GM12892 (cell line): Measurements from ENCODE around the gene DPF3.

Source experiments
- DNase-seq: peaks from one replicate; pipeline ENCODE4 v3.0.0; 2011; ENCODE audit not compliant: insufficient read length
- FAIRE-seq: peaks from 2 replicates; lab custom pipeline; 2011; peaks lifted over from hg19 to GRCh38; lab: Jason Lieb, UNC
- POLR2A ChIP-seq: IDR thresholded peaks from 2 replicates; pipeline ENCODE4 v1.6.1; 2011; ENCODE audit warnings: low read depth, low read length, control low read depth
- POLR2AphosphoS5 ChIP-seq: IDR thresholded peaks from 2 replicates; pipeline ENCODE4 v1.6.1; 2011; ENCODE audit warnings: low read depth, low read length, control low read depth
- TAF1 ChIP-seq: IDR thresholded peaks from 2 replicates; pipeline ENCODE4 v1.6.1; 2011; ENCODE audit warnings: low read depth, mild to moderate bottlenecking, control low read depth, low read length, borderline replicate concordance

Gene DPF3

GRCh38 chr14:72645706-72646105 lies 248.2 kb downstream of the DPF3 start:
- FAIRE-seq, result no peak
- TF ChIP-seq POLR2AphosphoS5 (no peak), POLR2A (no peak), TAF1 (no peak)
- no peak for DNase-seq

GRCh38 chr14:72644758-72645489 lies 249.0 kb downstream of the DPF3 start:
- DNase-seq (no peak), FAIRE-seq (no peak)
- TF ChIP-seq POLR2A (no peak), TAF1 (no peak), POLR2AphosphoS5 (no peak)

- DNase-seq, result no peak
- TF ChIP-seq TAF1, result no peak
- no peak for TF ChIP-seq POLR2A
- no peak for TF ChIP-seq POLR2AphosphoS5
- FAIRE-seq, result no peak
These were observed 249.9 kb downstream of the DPF3 start for GRCh38 chr14:72644038-72644437.

- TF ChIP-seq POLR2A (no peak), POLR2AphosphoS5 (no peak), TAF1 (no peak)
- FAIRE-seq, result no peak
- DNase-seq, result no peak
These were observed 250.5 kb downstream of the DPF3 start for GRCh38 chr14:72643317-72643801.

GRCh38 chr14:72640911-72641485 lies 252.9 kb downstream of the DPF3 start:
- FAIRE-seq (no peak), DNase-seq (no peak)
- TF ChIP-seq POLR2A (no peak), POLR2AphosphoS5 (no peak), TAF1 (no peak)

- DNase-seq (no peak), FAIRE-seq (no peak)
These were observed 255.9 kb downstream of the DPF3 start for GRCh38 chr14:72638021-72638420.

GRCh38 chr14:72636871-72637270 lies 257.0 kb downstream of the DPF3 start:
- DNase-seq, result no peak
- TF ChIP-seq TAF1 (no peak), POLR2AphosphoS5 (no peak), POLR2A (no peak)
- no peak for FAIRE-seq

More at GRCh38 chr14:72638021-72638420, 255.9 kb downstream of the DPF3 start:
- TF ChIP-seq POLR2A, result no peak
- TF ChIP-seq POLR2AphosphoS5, result no peak
- no peak for TF ChIP-seq TAF1

- FAIRE-seq (no peak), DNase-seq (no peak)
- TF ChIP-seq POLR2A (no peak), POLR2AphosphoS5 (no peak), TAF1 (no peak)
These were observed 257.8 kb downstream of the DPF3 start for GRCh38 chr14:72636094-72636493.

- no peak for DNase-seq
- peak; percentile 86 for FAIRE-seq
- TF ChIP-seq POLR2AphosphoS5 (no peak), TAF1 (no peak), POLR2A (no peak)
These were observed 258.9 kb downstream of the DPF3 start for GRCh38 chr14:72634691-72635616.

GRCh38 chr14:72633551-72633950 lies 260.4 kb downstream of the DPF3 start:
- FAIRE-seq (no peak), DNase-seq (no peak)
- TF ChIP-seq TAF1 (no peak), POLR2AphosphoS5 (no peak), POLR2A (no peak)

GRCh38 chr14:72632727-72633126 lies 261.2 kb downstream of the DPF3 start:
- TF ChIP-seq POLR2AphosphoS5 (no peak), TAF1 (no peak), POLR2A (no peak)
- no peak for FAIRE-seq

More at GRCh38 chr14:72632727-72633126, 261.2 kb downstream of the DPF3 start:
- no peak for DNase-seq
